Left colon (tissue), 2 donors: ENCODE measurements around the gene ITM2B. TPM values are rescaled to one million over a fixed set of nuclear protein-coding genes. Genes with fewer than 3 reads are reported as not detected.

Experiments used
- total RNA-seq, 2 donors: library from RNA; stranded (reverse); fragmentation: NEBNext Ultra II Directional; extraction: Animal tissue kit (Norgen Biotek cat#: 25700); gene quantifications; one replicate each; pipeline ENCODE4 v1.2.1, GENCODE V29; 2021
- donor health status: DM: no; HTN: no; CAD: no.
- donor health status: DM: yes; HTN: yes; CAD: no.

ITM2B gene
- total RNA-seq, 2 donors from 2014 or later = 393 to 473 TPM

Other genes with a start within 250 kb of the ITM2B start
- 10 to 100 TPM; 53.0 to 62.3 TPM for gene SUCLA2, start 231.9 kb upstream of the ITM2B start, total RNA-seq
- 10 to 100 TPM; 22.0 to 24.5 TPM for gene NUDT15, start 195.5 kb upstream of the ITM2B start, total RNA-seq
- gene MED4, start 138.1 kb upstream of the ITM2B start, total RNA-seq = 10 to 100 TPM; 43.6 to 47.6 TPM
- gene RB1, start 70.5 kb downstream of the ITM2B start, total RNA-seq = 10 to 100 TPM; 23.0 to 26.3 TPM
- 10 to 100 TPM in 1 of 2 donors, 1 to 10 TPM in 1; 7.6 to 16.4 TPM for gene LPAR6, start 179.9 kb downstream of the ITM2B start, total RNA-seq